ENCODE results near the gene BTN1A1. TPM values are rescaled to one million over a fixed set of nuclear protein-coding genes. Genes with fewer than 3 reads are reported as not detected.

Gene BTN1A1
- total RNA-seq, 4 donors from 2014 or later = not detected

- H3K36me3 ChIP-seq = no peaks in the 10 kb centered on the region
- TF ChIP-seq CTCF (IDR thresholded peaks at IDR 0.05 in 4 of 5, conservative IDR thresholded peaks at IDR 0.05 in 1 of 5) = no peak
- no peak for TF ChIP-seq POLR2A (IDR thresholded peaks at IDR 0.05)
- H3K4me1 ChIP-seq = peaks cover 16 to 30% of the 10 kb centered on the region in 2 donors
- intact Hi-C loops (cut with DNase I; ENCODE audit: low total_unique reads) (loop anchor here (5.0 kb wide), 2 partner anchors 213 to 238 kb away; a partner anchor contains a TSS), in situ Hi-C loops (cut with MboI; ENCODE audit: low sequenced_read_pairs in 4 of 4) (no loop called here)
- no peaks in the 10 kb centered on the region for H3K27me3 ChIP-seq
- H3K9me3 ChIP-seq = no peaks in the 10 kb centered on the region
- no peak overlapping the region for H3K4me3 ChIP-seq
- no peak overlapping the region for H3K27ac ChIP-seq
- DNase-seq (no peak), ATAC-seq (no peak)
Observed at GRCh38 chr6:26524722-26525370, 24.7 kb downstream of the BTN1A1 start.

DNA sequence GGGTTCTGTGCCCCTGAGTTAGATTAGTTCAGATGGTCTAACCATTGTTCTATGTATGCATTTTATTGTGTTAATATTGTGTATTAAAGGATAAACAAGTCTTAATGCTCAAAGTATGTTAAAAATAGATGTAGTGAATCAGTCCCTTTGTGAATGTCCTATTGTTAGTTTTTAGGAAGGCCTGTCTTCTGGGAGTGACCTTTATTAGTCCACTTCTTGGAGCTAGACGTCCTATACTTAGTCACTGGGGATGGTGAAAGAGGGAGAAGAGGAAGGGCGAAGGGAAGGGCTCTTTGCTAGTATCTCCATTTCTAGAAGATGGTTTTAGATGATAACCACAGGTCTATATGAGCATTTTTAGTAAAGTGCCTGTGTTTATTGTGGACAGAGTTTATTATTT, 25.7 kb downstream of the BTN1A1 start:
- intact Hi-C loops (cut with DNase I; ENCODE audit: low total_unique reads) (no loop called here), in situ Hi-C loops (cut with MboI; ENCODE audit: low sequenced_read_pairs in 4 of 4) (no loop called here)
- H3K27me3 ChIP-seq = no peaks in the 10 kb centered on the region
- H3K27ac ChIP-seq = no peak overlapping the region
- no peak overlapping the region for H3K4me3 ChIP-seq
- ATAC-seq (no peak), DNase-seq (no peak)
- no peaks in the 10 kb centered on the region for H3K36me3 ChIP-seq
- peaks cover 12 to 25% of the 10 kb centered on the region in 2 donors for H3K4me1 ChIP-seq
- TF ChIP-seq CTCF (IDR thresholded peaks at IDR 0.05 in 4 of 5, conservative IDR thresholded peaks at IDR 0.05 in 1 of 5) = no peak
- no peak for TF ChIP-seq POLR2A (IDR thresholded peaks at IDR 0.05)
- H3K9me3 ChIP-seq = no peaks in the 10 kb centered on the region

GRCh38 chr6:26526928-26527327, 26.8 kb downstream of the BTN1A1 start:
- no peak overlapping the region for H3K4me3 ChIP-seq
- peaks cover 12 to 24% of the 10 kb centered on the region in 2 donors for H3K4me1 ChIP-seq
- DNase-seq = no peak
- in situ Hi-C loops (cut with MboI; ENCODE audit: low sequenced_read_pairs in 4 of 4) = no loop called here
- intact Hi-C loops (cut with DNase I; ENCODE audit: low total_unique reads) = no loop called here
- H3K27ac ChIP-seq = no peak overlapping the region
- no peaks in the 10 kb centered on the region for H3K36me3 ChIP-seq
- no peaks in the 10 kb centered on the region for H3K9me3 ChIP-seq
- no peak for ATAC-seq
- TF ChIP-seq POLR2A (IDR thresholded peaks at IDR 0.05) (no peak), CTCF (IDR thresholded peaks at IDR 0.05 in 4 of 5, conservative IDR thresholded peaks at IDR 0.05 in 1 of 5) (no peak)
- H3K27me3 ChIP-seq = no peaks in the 10 kb centered on the region

- TF ChIP-seq POLR2A (IDR thresholded peaks at IDR 0.05) = no peak
- TF ChIP-seq CTCF (IDR thresholded peaks at IDR 0.05 in 4 of 5, conservative IDR thresholded peaks at IDR 0.05 in 1 of 5) = no peak
- in situ Hi-C loops (cut with MboI; ENCODE audit: low sequenced_read_pairs in 4 of 4) = loop anchor here in 1 of 4 donors (10.0 kb wide), 1 partner anchor 215 kb away; no protein-coding TSS in a partner anchor
- ATAC-seq = no peak
- intact Hi-C loops (cut with DNase I; ENCODE audit: low total_unique reads) = loop anchor here (10.0 kb wide), 2 partner anchors 375 to 405 kb away; a partner anchor contains a TSS
- H3K27me3 ChIP-seq = no peaks in the 10 kb centered on the region
- DNase-seq = no peak
- H3K36me3 ChIP-seq = no peaks in the 10 kb centered on the region
- H3K27ac ChIP-seq = no peak overlapping the region
- no peak overlapping the region for H3K4me3 ChIP-seq
- H3K9me3 ChIP-seq = no peaks in the 10 kb centered on the region
- peaks cover 14 to 20% of the 10 kb centered on the region in 2 donors for H3K4me1 ChIP-seq
Observed at GRCh38 chr6:26530203-26530602, 30.1 kb downstream of the BTN1A1 start.
